ENCODE measurements around the gene NEO1.

Gene NEO1

GRCh38 chr15:73231661-73232419, 179.6 kb downstream of the NEO1 start:
- in situ Hi-C loops (cut with HindIII; ENCODE audit: low sequenced_read_pairs): no loop called here
- peak; percentile 15 for DNase-seq (ENCODE audit: low read depth, low spot score)
- H3K4me3 ChIP-seq (ENCODE audit: low read depth, low read length): no peak overlapping the region
- TF ChIP-seq CTCF (IDR thresholded peaks at IDR 0.05; ENCODE audit: low read depth, low read length): no peak

GRCh38 chr15:73232776-73233175, 180.5 kb downstream of the NEO1 start:
- no peak for DNase-seq (ENCODE audit: low read depth, low spot score)
- no peak overlapping the region for H3K4me3 ChIP-seq (ENCODE audit: low read depth, low read length)
- no peak for TF ChIP-seq CTCF (IDR thresholded peaks at IDR 0.05; ENCODE audit: low read depth, low read length)
- in situ Hi-C loops (cut with HindIII; ENCODE audit: low sequenced_read_pairs): no loop called here

GRCh38 chr15:73233623-73234022, 181.4 kb downstream of the NEO1 start:
- in situ Hi-C loops (cut with HindIII; ENCODE audit: low sequenced_read_pairs): no loop called here
- no peak for DNase-seq (ENCODE audit: low read depth, low spot score)
- TF ChIP-seq CTCF (IDR thresholded peaks at IDR 0.05; ENCODE audit: low read depth, low read length): no peak
- H3K4me3 ChIP-seq (ENCODE audit: low read depth, low read length): no peak overlapping the region

GRCh38 chr15:73237910-73238309, 185.6 kb downstream of the NEO1 start:
- in situ Hi-C loops (cut with HindIII; ENCODE audit: low sequenced_read_pairs): no loop called here
- DNase-seq (ENCODE audit: low read depth, low spot score): no peak
- TF ChIP-seq CTCF (IDR thresholded peaks at IDR 0.05; ENCODE audit: low read depth, low read length): no peak
- no peak overlapping the region for H3K4me3 ChIP-seq (ENCODE audit: low read depth, low read length)

GRCh38 chr15:73239564-73240215, 187.4 kb downstream of the NEO1 start:
- in situ Hi-C loops (cut with HindIII; ENCODE audit: low sequenced_read_pairs): no loop called here
- DNase-seq (ENCODE audit: low read depth, low spot score): no peak
- TF ChIP-seq CTCF (IDR thresholded peaks at IDR 0.05; ENCODE audit: low read depth, low read length): peak; percentile 4
- no peak overlapping the region for H3K4me3 ChIP-seq (ENCODE audit: low read depth, low read length)

GRCh38 chr15:73240866-73241499, 188.7 kb downstream of the NEO1 start:
- no peak overlapping the region for H3K4me3 ChIP-seq (ENCODE audit: low read depth, low read length)
- in situ Hi-C loops (cut with HindIII; ENCODE audit: low sequenced_read_pairs): no loop called here
- peak; percentile 76 for TF ChIP-seq CTCF (IDR thresholded peaks at IDR 0.05; ENCODE audit: low read depth, low read length)
- peak; percentile 66 for DNase-seq (ENCODE audit: low read depth, low spot score)

All from astrocyte of the spinal cord (primary cell).